SU-DHL-6 (cell line): ENCODE results near the gene HGD.

Source experiments
- H2AFZ ChIP-seq: fragments of 200-600 bp; sonication (generic); 2 replicates; pipeline ENCODE4 v1.6.1; 2014; ENCODE audit warnings: low read depth, mild to moderate bottlenecking, moderate library complexity, mixed read lengths, antibody characterized with exemption, low read length; ENCODE audit not compliant: severe bottlenecking
- H3F3A ChIP-seq: fragments of 200-600 bp; shearing (Covaris generic); 2 replicates; pipeline ENCODE4 v1.6.0; 2016; ENCODE audit warnings: antibody characterized with exemption, mild to moderate bottlenecking; ENCODE audit not compliant: insufficient read depth
- H3K27ac ChIP-seq: fragments of 200-600 bp; sonication (generic); 2 replicates; pipeline ENCODE4 v1.5.1; 2016; ENCODE audit warnings: low read depth, mild to moderate bottlenecking, low read length, moderate library complexity, mixed read lengths
- H3K27me3 ChIP-seq: fragments of 200-600 bp; sonication (generic), shearing (Covaris generic); 2 replicates; pipeline ENCODE4 v1.6.0; 2014; ENCODE audit warnings: mild to moderate bottlenecking, low read length
- H3K36me3 ChIP-seq: fragments of 200-600 bp; sonication (generic); 2 replicates; pipeline ENCODE4 v1.6.1; 2014; ENCODE audit warnings: mild to moderate bottlenecking, low read length, mixed read lengths
- H3K4me2 ChIP-seq: fragments of 300-600, 200-600 bp; shearing (Covaris generic), sonication (generic); 2 replicates; pipeline ENCODE4 v1.6.0; 2014; ENCODE audit warnings: low read length, low read depth, mild to moderate bottlenecking; ENCODE audit not compliant: poor library complexity, severe bottlenecking
- H3K4me3 ChIP-seq: fragments of 200-600 bp; sonication (generic); 2 replicates; pipeline ENCODE4 v1.5.1; 2014; ENCODE audit warnings: antibody characterized with exemption, low read length, mild to moderate bottlenecking, mixed read lengths; ENCODE audit not compliant: insufficient read depth, poor library complexity, severe bottlenecking
- H3K79me2 ChIP-seq: fragments of 200-600 bp; sonication (generic); 2 replicates; pipeline ENCODE4 v1.6.1; 2014; ENCODE audit warnings: mild to moderate bottlenecking, low read length, moderate library complexity; ENCODE audit not compliant: insufficient read depth
- H3K9ac ChIP-seq: fragments of 200-600 bp; sonication (generic); 2 replicates; pipeline ENCODE4 v1.7.0; 2014; ENCODE audit warnings: mild to moderate bottlenecking, low read length
- H3K9me2 ChIP-seq: fragments of 200-600 bp; sonication (generic); replicated peaks from 2 replicates; pipeline ENCODE4 v1.6.1; 2014; ENCODE audit warnings: low read length; ENCODE audit not compliant: insufficient read depth
- H3K9me3 ChIP-seq: fragments of 200-600 bp; sonication (generic); 2 replicates; pipeline ENCODE4 v1.6.1; 2014; ENCODE audit warnings: low read length, mixed read lengths; ENCODE audit not compliant: insufficient read depth
- H4K20me1 ChIP-seq: fragments of 200-600 bp; sonication (generic); 2 replicates; pipeline ENCODE4 v1.6.1; 2014; ENCODE audit warnings: low read depth, mild to moderate bottlenecking, antibody characterized with exemption, low read length, moderate library complexity, mixed read lengths
- CTCF ChIP-seq: fragments of 200-600 bp; sonication (generic); IDR thresholded peaks from one replicate; pipeline ENCODE4 v1.5.1; 2017; ENCODE audit warnings: antibody characterized with exemption, mild to moderate bottlenecking, low read length, moderate library complexity; ENCODE audit not compliant: insufficient read depth, poor library complexity, severe bottlenecking
- EZH2phosphoT487 ChIP-seq: fragments of 200-600 bp; sonication (generic), shearing (Covaris generic); conservative IDR thresholded peaks from 2 replicates; pipeline ENCODE4 v1.6.1; 2018; ENCODE audit warnings: mild to moderate bottlenecking, antibody characterized with exemption, low read length, moderate library complexity, mixed read lengths

HGD gene

GRCh38 chr3:120637851-120638559 lies 44.0 kb downstream of the HGD start:
- no peak overlapping the region for H2AFZ ChIP-seq
- H3K27ac ChIP-seq, result no peak overlapping the region
- TF ChIP-seq EZH2phosphoT487 (no peak), CTCF (no peak)

GRCh38 chr3:120636795-120637401 lies 45.1 kb downstream of the HGD start:
- H3K9me3 ChIP-seq, result no peaks in the 10 kb centered on the region
- TF ChIP-seq EZH2phosphoT487 (no peak), CTCF (no peak)
- H3K36me3 ChIP-seq, result no peaks in the 10 kb centered on the region

More at GRCh38 chr3:120637851-120638559, 44.0 kb downstream of the HGD start:
- no peaks in the 10 kb centered on the region for H3F3A ChIP-seq
- H3K36me3 ChIP-seq, result no peaks in the 10 kb centered on the region
- H3K9me2 ChIP-seq, result no peaks in the 10 kb centered on the region
- H3K4me3 ChIP-seq, result no peak overlapping the region
- no peaks in the 10 kb centered on the region for H3K27me3 ChIP-seq
- no peak overlapping the region for H3K4me2 ChIP-seq
- H3K9ac ChIP-seq, result no peak overlapping the region
- H3K79me2 ChIP-seq, result no peaks in the 10 kb centered on the region
- no peaks in the 10 kb centered on the region for H4K20me1 ChIP-seq
- H3K9me3 ChIP-seq, result no peaks in the 10 kb centered on the region

GRCh38 chr3:120634539-120634938 lies 47.5 kb downstream of the HGD start:
- Histone ChIP-seq H3K9me2 (no peaks in the 10 kb centered on the region), H3K4me3 (no peak overlapping the region), H3K27ac (no peak overlapping the region), H3K9me3 (no peaks in the 10 kb centered on the region), H3K36me3 (no peaks in the 10 kb centered on the region), H2AFZ (no peak overlapping the region), H3K9ac (no peak overlapping the region), H3K4me2 (no peak overlapping the region), H3F3A (no peaks in the 10 kb centered on the region), H3K79me2 (no peaks in the 10 kb centered on the region), H4K20me1 (no peaks in the 10 kb centered on the region), H3K27me3 (no peaks in the 10 kb centered on the region)
- TF ChIP-seq EZH2phosphoT487, result no peak
- TF ChIP-seq CTCF, result no peak

More at GRCh38 chr3:120636795-120637401, 45.1 kb downstream of the HGD start:
- no peaks in the 10 kb centered on the region for H4K20me1 ChIP-seq
- H3K9ac ChIP-seq, result no peak overlapping the region
- no peaks in the 10 kb centered on the region for H3F3A ChIP-seq
- H3K79me2 ChIP-seq, result no peaks in the 10 kb centered on the region
- no peak overlapping the region for H3K4me3 ChIP-seq
- H3K4me2 ChIP-seq, result no peak overlapping the region
- H2AFZ ChIP-seq, result no peak overlapping the region
- no peaks in the 10 kb centered on the region for H3K9me2 ChIP-seq
- H3K27ac ChIP-seq, result no peak overlapping the region
- no peaks in the 10 kb centered on the region for H3K27me3 ChIP-seq
